KMS-11 (cell line): ENCODE results near the gene WIPI1.

ENCODE experiments used
- H2AFZ ChIP-seq: fragments of 200-600 bp; sonication (generic); 2 replicates; pipeline ENCODE4 v1.6.1; 2016; ENCODE audit warnings: antibody characterized with exemption, mixed run types, low read depth
- H3K27ac ChIP-seq: fragments of 200-600 bp; sonication (generic); 2 replicates; pipeline ENCODE4 v1.6.1; 2016; ENCODE audit warnings: mild to moderate bottlenecking, mixed run types
- H3K27me3 ChIP-seq: fragments of 200-600 bp; sonication (generic); 2 replicates; pipeline ENCODE4 v1.6.1; 2017; ENCODE audit warnings: mild to moderate bottlenecking, low read depth, mixed run types, moderate library complexity; ENCODE audit not compliant: insufficient read depth
- H3K36me3 ChIP-seq: fragments of 200-600 bp; sonication (generic); 2 replicates; pipeline ENCODE4 v1.6.1; 2017; ENCODE audit warnings: mild to moderate bottlenecking, mixed run types; ENCODE audit not compliant: insufficient read depth
- H3K4me1 ChIP-seq: fragments of 200-600 bp; sonication (generic); 2 replicates; pipeline ENCODE4 v1.6.1; 2016; ENCODE audit warnings: mild to moderate bottlenecking, low read depth, mixed run types; ENCODE audit not compliant: poor library complexity, severe bottlenecking
- H3K4me2 ChIP-seq: fragments of 200-600 bp; sonication (generic); 2 replicates; pipeline ENCODE4 v1.7.0; 2016; ENCODE audit warnings: mild to moderate bottlenecking, mixed run types
- H3K4me3 ChIP-seq: fragments of 200-600 bp; sonication (generic); IDR thresholded peaks from 2 replicates; pipeline ENCODE4 v1.6.1; 2017; ENCODE audit warnings: low read depth, low read length, mixed read lengths; ENCODE audit not compliant: insufficient read depth
- H3K79me2 ChIP-seq: fragments of 200-600 bp; sonication (generic); 2 replicates; pipeline ENCODE4 v1.6.1; 2016; ENCODE audit warnings: low read depth, mixed run types; ENCODE audit not compliant: insufficient read depth
- H3K9ac ChIP-seq: fragments of 200-600 bp; sonication (generic); 2 replicates; pipeline ENCODE4 v1.6.1; 2016; ENCODE audit warnings: mild to moderate bottlenecking, mixed run types
- H4K20me1 ChIP-seq: fragments of 200-600 bp; sonication (generic); 2 replicates; pipeline ENCODE4 v1.6.1; 2016; ENCODE audit warnings: mild to moderate bottlenecking, mixed run types; ENCODE audit not compliant: insufficient read depth
- TF ChIP-seq, protein P1 (sequence below): fragments of 200-600 bp; sonication (generic); conservative IDR thresholded peaks from 2 replicates; pipeline ENCODE4 v1.6.1; 2017; ENCODE audit warnings: low read depth, mild to moderate bottlenecking, antibody characterized with exemption, low read length, moderate library complexity, mixed read lengths

Gene WIPI1

DNA sequence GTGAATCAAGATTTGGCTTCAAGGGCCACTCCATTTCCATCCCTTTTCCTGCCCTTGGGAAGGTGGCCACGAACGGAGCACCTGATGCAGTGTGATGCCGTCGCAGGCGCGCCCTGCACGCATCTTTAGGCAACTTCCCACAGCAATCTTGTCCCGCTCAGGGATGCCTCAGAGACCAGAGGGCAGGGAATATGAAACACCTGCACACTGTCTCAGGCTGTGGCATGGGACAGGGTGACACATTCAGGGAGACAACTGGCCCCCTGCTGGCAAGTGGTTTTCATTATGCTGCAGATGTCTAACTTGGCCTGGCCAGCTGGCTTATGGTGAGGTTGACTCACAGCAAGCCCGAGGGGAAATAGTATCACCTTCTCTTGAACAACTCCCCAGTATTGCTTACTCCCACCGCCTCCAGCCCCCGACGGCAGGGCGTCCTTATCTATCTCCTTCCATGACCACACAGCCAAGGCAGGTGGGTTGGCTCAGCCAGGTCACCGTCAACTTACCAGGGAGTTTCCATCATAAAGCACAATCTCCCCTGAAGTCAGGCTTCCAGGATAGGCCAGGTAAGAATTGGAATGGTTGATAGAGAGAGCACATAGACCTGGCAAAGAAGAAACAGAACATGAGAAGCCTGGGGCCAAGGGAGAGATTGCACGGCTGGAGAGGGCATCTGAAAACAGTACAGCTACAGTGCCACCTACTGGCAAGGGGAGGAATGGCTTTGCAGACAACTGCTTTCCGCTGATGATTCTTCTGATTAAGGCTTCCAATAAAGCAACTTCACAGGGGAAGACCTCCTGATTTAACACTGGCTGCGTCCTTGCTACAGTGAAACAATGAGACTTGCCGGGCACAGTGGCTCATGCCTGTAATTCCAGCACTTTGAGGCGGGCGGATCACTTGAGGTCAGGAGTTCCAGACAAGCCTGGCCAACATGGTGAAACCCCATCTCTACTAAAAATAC is 21.1 kb downstream of the WIPI1 start:
- peaks cover 40% of the 10 kb centered on the region for H3K4me1 ChIP-seq
- TF ChIP-seq, protein P1, sequence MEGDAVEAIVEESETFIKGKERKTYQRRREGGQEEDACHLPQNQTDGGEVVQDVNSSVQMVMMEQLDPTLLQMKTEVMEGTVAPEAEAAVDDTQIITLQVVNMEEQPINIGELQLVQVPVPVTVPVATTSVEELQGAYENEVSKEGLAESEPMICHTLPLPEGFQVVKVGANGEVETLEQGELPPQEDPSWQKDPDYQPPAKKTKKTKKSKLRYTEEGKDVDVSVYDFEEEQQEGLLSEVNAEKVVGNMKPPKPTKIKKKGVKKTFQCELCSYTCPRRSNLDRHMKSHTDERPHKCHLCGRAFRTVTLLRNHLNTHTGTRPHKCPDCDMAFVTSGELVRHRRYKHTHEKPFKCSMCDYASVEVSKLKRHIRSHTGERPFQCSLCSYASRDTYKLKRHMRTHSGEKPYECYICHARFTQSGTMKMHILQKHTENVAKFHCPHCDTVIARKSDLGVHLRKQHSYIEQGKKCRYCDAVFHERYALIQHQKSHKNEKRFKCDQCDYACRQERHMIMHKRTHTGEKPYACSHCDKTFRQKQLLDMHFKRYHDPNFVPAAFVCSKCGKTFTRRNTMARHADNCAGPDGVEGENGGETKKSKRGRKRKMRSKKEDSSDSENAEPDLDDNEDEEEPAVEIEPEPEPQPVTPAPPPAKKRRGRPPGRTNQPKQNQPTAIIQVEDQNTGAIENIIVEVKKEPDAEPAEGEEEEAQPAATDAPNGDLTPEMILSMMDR = peak; percentile 96
- H3K36me3 ChIP-seq = no peaks in the 10 kb centered on the region

DNA sequence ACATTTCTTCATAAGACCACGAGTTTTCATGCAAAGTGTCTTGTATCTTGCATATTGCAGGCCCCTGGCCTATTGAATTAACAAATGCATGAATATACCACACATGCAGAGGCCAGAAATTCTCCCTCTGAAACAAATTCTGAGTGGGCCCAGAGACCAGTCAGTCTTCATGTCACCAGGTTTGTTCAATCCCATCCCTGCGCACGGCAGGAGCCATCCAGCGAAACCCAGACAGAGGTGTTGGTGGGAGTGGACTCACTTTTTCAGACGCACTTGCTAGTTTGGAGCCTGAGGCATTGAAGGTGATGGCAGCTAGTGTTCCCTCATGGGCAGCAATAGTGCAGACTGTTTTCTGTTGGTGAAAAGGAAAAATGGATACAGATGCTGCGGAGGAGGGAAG is 21.9 kb downstream of the WIPI1 start:
- TF ChIP-seq, protein P1 = no peak
- H3K9ac ChIP-seq = no peak overlapping the region
- H2AFZ ChIP-seq = no peak overlapping the region
- H3K4me3 ChIP-seq = no peak overlapping the region
- H3K4me1 ChIP-seq = peaks cover 40% of the 10 kb centered on the region
- no peaks in the 10 kb centered on the region for H4K20me1 ChIP-seq
- no peaks in the 10 kb centered on the region for H3K79me2 ChIP-seq
- H3K27me3 ChIP-seq = no peaks in the 10 kb centered on the region
- H3K4me2 ChIP-seq = peak overlapping the region; percentile 78
- H3K27ac ChIP-seq = peak overlapping the region; percentile 71; the same call in 1 of the 2 replicates
- H3K36me3 ChIP-seq = no peaks in the 10 kb centered on the region

More for the DNA sequence above, 21.1 kb downstream of the WIPI1 start:
- no peaks in the 10 kb centered on the region for H3K79me2 ChIP-seq
- H2AFZ ChIP-seq = peak overlapping the region; percentile 23
- peak overlapping the region; percentile 10; the same call in 1 of the 2 replicates for H3K9ac ChIP-seq
- no peaks in the 10 kb centered on the region for H3K27me3 ChIP-seq
- peak overlapping the region; percentile 71 for H3K27ac ChIP-seq
- no peak overlapping the region for H3K4me3 ChIP-seq
- peak overlapping the region; percentile 78 for H3K4me2 ChIP-seq
- no peaks in the 10 kb centered on the region for H4K20me1 ChIP-seq

DNA sequence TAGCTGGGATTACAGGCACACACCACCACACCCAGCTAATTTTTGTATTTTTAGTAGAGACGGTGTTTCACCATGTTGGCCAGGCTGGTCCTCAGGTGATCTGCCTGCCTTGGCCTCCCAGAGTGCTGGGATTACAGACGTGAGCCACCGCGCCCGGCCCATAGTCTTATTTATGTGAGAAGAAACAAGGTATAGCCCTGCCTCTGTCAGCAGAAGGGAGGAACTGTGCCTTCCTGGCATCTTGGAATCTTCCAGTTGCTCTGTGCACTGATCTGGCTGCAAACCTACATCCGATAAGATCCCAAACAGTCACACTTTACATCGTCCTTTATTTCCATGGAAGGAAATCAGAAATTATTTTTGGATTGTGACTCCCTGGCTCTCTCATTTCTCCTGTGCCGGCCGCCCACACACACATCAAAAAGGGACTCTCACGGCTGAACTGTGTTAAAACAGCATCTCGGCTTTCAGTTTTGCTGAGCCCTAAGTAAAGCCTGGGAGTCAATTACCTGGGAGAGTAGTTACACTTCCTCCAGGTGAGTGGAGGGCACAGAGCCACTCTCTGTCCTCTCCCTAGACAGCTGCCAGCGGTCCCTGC is 23.3 kb downstream of the WIPI1 start:
- TF ChIP-seq, protein P1 = no peak
- Histone ChIP-seq H3K79me2 (no peaks in the 10 kb centered on the region), H2AFZ (no peak overlapping the region), H3K4me3 (no peak overlapping the region), H3K27me3 (no peaks in the 10 kb centered on the region), H4K20me1 (no peaks in the 10 kb centered on the region), H3K36me3 (no peaks in the 10 kb centered on the region), H3K27ac (no peak overlapping the region), H3K9ac (no peak overlapping the region), H3K4me2 (no peak overlapping the region), H3K4me1 (peaks cover 40% of the 10 kb centered on the region)

DNA sequence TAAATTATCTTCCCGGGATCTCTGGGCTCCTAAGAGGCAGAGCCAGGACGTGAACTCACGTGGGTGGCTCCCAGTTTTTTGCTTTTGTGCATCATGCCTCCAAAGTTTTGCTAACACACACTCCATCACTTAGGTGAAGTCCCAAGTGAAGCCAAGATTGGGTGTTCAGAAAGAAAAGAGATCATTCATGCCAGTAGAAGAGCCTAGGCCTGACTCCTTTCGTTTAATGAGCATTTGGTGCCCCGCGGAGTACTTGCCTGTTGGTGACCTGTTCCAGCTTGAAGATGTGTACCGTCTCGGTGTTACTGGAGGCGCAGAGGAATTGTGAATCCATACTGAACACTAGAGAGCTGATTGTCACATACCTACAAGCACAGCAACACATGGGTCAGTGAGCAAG is 24.1 kb downstream of the WIPI1 start:
- no peak overlapping the region for H3K27ac ChIP-seq
- H3K4me2 ChIP-seq = no peak overlapping the region
- no peaks in the 10 kb centered on the region for H3K36me3 ChIP-seq
- H3K27me3 ChIP-seq = no peaks in the 10 kb centered on the region
- no peak overlapping the region for H3K9ac ChIP-seq
- no peak overlapping the region for H2AFZ ChIP-seq
- TF ChIP-seq, protein P1 = no peak
- peaks cover 32% of the 10 kb centered on the region for H3K4me1 ChIP-seq
- H3K79me2 ChIP-seq = no peaks in the 10 kb centered on the region
- no peaks in the 10 kb centered on the region for H4K20me1 ChIP-seq
- H3K4me3 ChIP-seq = no peak overlapping the region
